Measurements from ENCODE around the gene GPM6B.
A peak's percentile ranks its signal among the peaks of the same experiment; 100 is the strongest.

The GPM6B gene

DNA sequence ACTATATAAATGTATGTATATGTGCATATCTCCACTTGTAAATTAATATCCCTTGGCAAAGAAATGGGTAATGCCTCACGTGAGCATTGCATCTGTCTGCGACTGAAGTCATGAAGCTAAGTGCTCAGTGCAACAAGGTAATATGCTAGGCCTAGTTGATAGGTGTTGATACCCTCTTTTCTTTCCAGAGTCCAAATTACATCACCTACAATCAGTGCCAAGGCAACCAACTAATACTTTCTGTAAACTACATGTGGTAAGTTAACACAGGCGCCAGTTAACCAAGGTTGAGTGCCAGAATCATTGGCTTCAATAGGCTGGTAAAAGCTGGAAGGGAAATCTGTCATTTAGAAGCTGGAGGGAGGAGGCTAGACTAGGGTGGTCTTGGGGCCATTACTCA, 41.1 kb downstream of the GPM6B start:
- H3K4me3 ChIP-seq (replicated peaks; ENCODE audit: low read depth, low read length) = no peak overlapping the region
- TF ChIP-seq, protein P1, sequence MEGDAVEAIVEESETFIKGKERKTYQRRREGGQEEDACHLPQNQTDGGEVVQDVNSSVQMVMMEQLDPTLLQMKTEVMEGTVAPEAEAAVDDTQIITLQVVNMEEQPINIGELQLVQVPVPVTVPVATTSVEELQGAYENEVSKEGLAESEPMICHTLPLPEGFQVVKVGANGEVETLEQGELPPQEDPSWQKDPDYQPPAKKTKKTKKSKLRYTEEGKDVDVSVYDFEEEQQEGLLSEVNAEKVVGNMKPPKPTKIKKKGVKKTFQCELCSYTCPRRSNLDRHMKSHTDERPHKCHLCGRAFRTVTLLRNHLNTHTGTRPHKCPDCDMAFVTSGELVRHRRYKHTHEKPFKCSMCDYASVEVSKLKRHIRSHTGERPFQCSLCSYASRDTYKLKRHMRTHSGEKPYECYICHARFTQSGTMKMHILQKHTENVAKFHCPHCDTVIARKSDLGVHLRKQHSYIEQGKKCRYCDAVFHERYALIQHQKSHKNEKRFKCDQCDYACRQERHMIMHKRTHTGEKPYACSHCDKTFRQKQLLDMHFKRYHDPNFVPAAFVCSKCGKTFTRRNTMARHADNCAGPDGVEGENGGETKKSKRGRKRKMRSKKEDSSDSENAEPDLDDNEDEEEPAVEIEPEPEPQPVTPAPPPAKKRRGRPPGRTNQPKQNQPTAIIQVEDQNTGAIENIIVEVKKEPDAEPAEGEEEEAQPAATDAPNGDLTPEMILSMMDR (IDR thresholded peaks at IDR 0.05; ENCODE audit: low read depth, low read length, missing control alignments) = no peak
- DNase-seq (ENCODE audit: extremely low read depth, low read depth) = no peak

DNA sequence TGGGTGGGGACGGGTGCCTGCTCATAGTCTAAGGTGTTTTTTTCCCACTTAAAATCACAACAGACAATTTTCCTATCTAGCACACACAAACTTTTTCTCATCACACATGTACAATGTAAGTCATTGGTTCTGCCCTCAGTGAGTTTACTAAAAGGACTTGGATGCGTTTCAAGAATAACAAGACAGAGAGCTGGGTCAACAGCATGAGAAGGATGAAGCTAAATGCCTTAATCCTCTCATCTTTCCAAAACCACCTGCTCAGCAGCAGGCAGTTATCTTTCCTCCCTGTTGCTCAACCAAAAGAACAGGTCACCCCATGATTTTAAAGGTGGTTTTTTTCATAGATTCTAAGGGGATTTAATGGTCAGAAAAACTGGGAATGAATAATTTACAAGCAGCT, 42.2 kb downstream of the GPM6B start:
- H3K4me3 ChIP-seq (replicated peaks; ENCODE audit: low read depth, low read length) = no peak overlapping the region
- DNase-seq (ENCODE audit: extremely low read depth, low read depth) = no peak
- TF ChIP-seq, protein P1 (IDR thresholded peaks at IDR 0.05; ENCODE audit: low read depth, low read length, missing control alignments) = no peak

GRCh38 chrX:13770013-13770535, 46.8 kb downstream of the GPM6B start:
- DNase-seq (ENCODE audit: extremely low read depth, low read depth) = no peak
- no peak overlapping the region for H3K4me3 ChIP-seq (replicated peaks; ENCODE audit: low read depth, low read length)
- TF ChIP-seq, protein P1 (IDR thresholded peaks at IDR 0.05; ENCODE audit: low read depth, low read length, missing control alignments) = no peak

GRCh38 chrX:13768939-13769338, 48.0 kb downstream of the GPM6B start:
- TF ChIP-seq, protein P1 (IDR thresholded peaks at IDR 0.05; ENCODE audit: low read depth, low read length, missing control alignments) = no peak
- H3K4me3 ChIP-seq (replicated peaks; ENCODE audit: low read depth, low read length) = no peak overlapping the region
- no peak for DNase-seq (ENCODE audit: extremely low read depth, low read depth)

- no peak overlapping the region for H3K4me3 ChIP-seq (replicated peaks; ENCODE audit: low read depth, low read length)
- TF ChIP-seq, protein P1 (IDR thresholded peaks at IDR 0.05; ENCODE audit: low read depth, low read length, missing control alignments) = peak; percentile 25
Measured at GRCh38 chrX:13764765-13765164, 52.1 kb downstream of the GPM6B start.

DNA sequence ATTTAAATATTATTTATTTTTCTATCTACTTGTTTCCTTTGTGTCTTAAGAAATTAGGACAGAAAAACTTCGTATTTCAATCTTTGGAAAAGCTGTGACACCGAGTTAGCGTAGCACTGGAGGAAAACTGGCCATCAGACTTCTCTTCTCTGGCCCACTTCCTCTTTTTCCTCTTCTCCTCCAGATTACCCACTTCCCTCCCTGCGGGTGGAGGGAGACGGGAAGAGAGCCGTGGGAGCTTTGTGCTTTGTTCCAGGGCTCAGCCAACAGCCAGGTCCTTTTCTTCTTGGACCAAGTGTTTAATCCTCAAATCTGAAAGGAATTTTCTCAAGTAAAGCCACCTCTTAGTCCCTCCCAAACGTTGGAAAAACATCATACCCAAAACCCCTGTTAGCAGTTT, 52.6 kb downstream of the GPM6B start:
- TF ChIP-seq, protein P1 (IDR thresholded peaks at IDR 0.05; ENCODE audit: low read depth, low read length, missing control alignments) = no peak
- DNase-seq (ENCODE audit: extremely low read depth, low read depth) = no peak
- no peak overlapping the region for H3K4me3 ChIP-seq (replicated peaks; ENCODE audit: low read depth, low read length)

More at GRCh38 chrX:13764765-13765164, 52.1 kb downstream of the GPM6B start:
- DNase-seq (ENCODE audit: extremely low read depth, low read depth) = no peak

DNA sequence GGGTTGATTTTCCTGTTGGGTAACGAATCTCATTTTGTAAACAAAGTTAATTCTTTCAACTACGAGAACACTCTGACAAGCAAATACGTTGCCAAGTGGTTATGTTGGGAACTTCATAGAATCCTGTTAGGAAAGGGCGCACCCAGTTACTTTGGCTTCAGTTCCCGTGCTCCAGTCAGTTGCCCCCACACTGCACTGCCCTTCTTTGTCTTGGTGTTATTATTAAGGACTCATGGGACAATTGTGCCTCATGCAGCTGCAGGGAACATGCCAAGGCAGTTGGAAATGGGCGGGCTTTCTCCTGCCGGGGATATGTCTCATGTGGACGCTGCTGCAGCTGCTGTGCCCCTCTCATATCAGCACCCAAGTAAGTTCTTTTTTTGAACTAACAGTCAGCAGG, 53.4 kb downstream of the GPM6B start:
- no peak overlapping the region for H3K4me3 ChIP-seq (replicated peaks; ENCODE audit: low read depth, low read length)
- no peak for DNase-seq (ENCODE audit: extremely low read depth, low read depth)
- TF ChIP-seq, protein P1 (IDR thresholded peaks at IDR 0.05; ENCODE audit: low read depth, low read length, missing control alignments) = no peak

All from HFF-Myc (cell line).